SK-N-SH treated with all-trans-retinoic acid at 6 μM for 48 hours (cell line): ENCODE data around the gene VWC2L.

Experiments
- ATAC-seq: fragments of 200-7000 bp; cut with Tn5 transposase; 3 replicates; pipeline ENCODE4 v1.9.1; 2020; ENCODE audit warnings: mild to moderate bottlenecking, moderate library complexity
- ARNTL ChIP-seq: fragments of 450-650 bp; formaldehyde crosslinking; IDR thresholded peaks from 2 replicates; pipeline ENCODE4 v1.5.0; 2020; ENCODE audit warnings: low read depth, mild to moderate bottlenecking, moderate library complexity, borderline replicate concordance
- BACH2 ChIP-seq: fragments of 250-450 bp; sonication (Bioruptor Pico); IDR thresholded peaks from 2 replicates; pipeline ENCODE4 v1.9.0; 2021; ENCODE audit warnings: mild to moderate bottlenecking, borderline replicate concordance
- CREB5 ChIP-seq: fragments of 250-450 bp; sonication (Bioruptor Pico); IDR thresholded peaks from 2 replicates; pipeline ENCODE4 v1.5.1; 2020; ENCODE audit warnings: low read depth, mild to moderate bottlenecking, moderate library complexity
- GLIS3 ChIP-seq: fragments of 250-450 bp; sonication (Bioruptor Pico); IDR thresholded peaks from 2 replicates; pipeline ENCODE4 v1.5.0; 2020; ENCODE audit warnings: mild to moderate bottlenecking, moderate library complexity
- ISL1 ChIP-seq: fragments of 250-450 bp; sonication (Bioruptor Pico); IDR thresholded peaks from 2 replicates; pipeline ENCODE4 v2.1.2; 2022; ENCODE audit warnings: mild to moderate bottlenecking, moderate library complexity
- OSR1 ChIP-seq: fragments of 250-450 bp; sonication (Bioruptor Pico); IDR thresholded peaks from 2 replicates; pipeline ENCODE4 v1.8.0; 2022; ENCODE audit warnings: moderate library complexity, mild to moderate bottlenecking, inconsistent platforms
- PATZ1 ChIP-seq: fragments of 250-450 bp; sonication (Bioruptor Pico); IDR thresholded peaks from 2 replicates; pipeline ENCODE4 v1.8.0; 2020; ENCODE audit warnings: mild to moderate bottlenecking, moderate library complexity, borderline replicate concordance
- PPARA ChIP-seq: fragments of 250-450 bp; sonication (Bioruptor Pico); IDR thresholded peaks from 2 replicates; pipeline ENCODE4 v1.5.0; 2020; ENCODE audit warnings: mild to moderate bottlenecking, borderline replicate concordance
- RARB ChIP-seq: fragments of 250-450 bp; sonication (Bioruptor Pico); IDR thresholded peaks from 2 replicates; pipeline ENCODE4 v1.8.0; 2021; ENCODE audit warnings: mild to moderate bottlenecking, moderate library complexity
- SNAI2 ChIP-seq: fragments of 250-450 bp; sonication (Bioruptor Pico); IDR thresholded peaks from 2 replicates; pipeline ENCODE4 v1.5.0; 2020; ENCODE audit warnings: mild to moderate bottlenecking, moderate library complexity
- TCF4 ChIP-seq: fragments of 250-450 bp; sonication (Bioruptor Pico); IDR thresholded peaks from 2 replicates; pipeline ENCODE4 v1.8.0; 2021; ENCODE audit warnings: mild to moderate bottlenecking, moderate library complexity, borderline replicate concordance
- TOX ChIP-seq: fragments of 250-450 bp; sonication (Bioruptor Pico); IDR thresholded peaks from 2 replicates; pipeline ENCODE4 v1.8.0; 2021; ENCODE audit warnings: mild to moderate bottlenecking, moderate library complexity, borderline replicate concordance
- ZC3H10 ChIP-seq: fragments of 250-450 bp; sonication (Bioruptor Pico); IDR thresholded peaks from 2 replicates; pipeline ENCODE4 v1.5.1; 2021; ENCODE audit warnings: mild to moderate bottlenecking, moderate library complexity
- ZFP3 ChIP-seq: fragments of 250-450 bp; sonication (Bioruptor Pico); IDR thresholded peaks from 2 replicates; pipeline ENCODE4 v1.5.0; 2020; ENCODE audit warnings: mild to moderate bottlenecking, moderate library complexity
- ZFP30 ChIP-seq: fragments of 450-650 bp; formaldehyde crosslinking; IDR thresholded peaks from 2 replicates; pipeline ENCODE4 v1.5.0; 2022; ENCODE audit warnings: mild to moderate bottlenecking, moderate library complexity
- ZNF565 ChIP-seq: fragments of 450-650 bp; formaldehyde crosslinking; conservative IDR thresholded peaks from 2 replicates; pipeline ENCODE4 v1.5.0; 2020; ENCODE audit warnings: low read depth, mild to moderate bottlenecking, moderate library complexity
- ZNF70 ChIP-seq: fragments of 450-650 bp; formaldehyde crosslinking; IDR thresholded peaks from 2 replicates; pipeline ENCODE4 v1.5.0; 2020; ENCODE audit warnings: mild to moderate bottlenecking, moderate library complexity
- ZNF8 ChIP-seq: fragments of 450-650 bp; formaldehyde crosslinking; IDR thresholded peaks from 2 replicates; pipeline ENCODE4 v1.5.0; 2020; ENCODE audit warnings: mild to moderate bottlenecking, moderate library complexity
- TF ChIP-seq, protein P1 (sequence below): fragments of 250-450 bp; sonication (Bioruptor Pico); IDR thresholded peaks from 2 replicates; pipeline ENCODE4 v1.5.0; 2020; ENCODE audit warnings: mild to moderate bottlenecking, moderate library complexity

Gene VWC2L

DNA sequence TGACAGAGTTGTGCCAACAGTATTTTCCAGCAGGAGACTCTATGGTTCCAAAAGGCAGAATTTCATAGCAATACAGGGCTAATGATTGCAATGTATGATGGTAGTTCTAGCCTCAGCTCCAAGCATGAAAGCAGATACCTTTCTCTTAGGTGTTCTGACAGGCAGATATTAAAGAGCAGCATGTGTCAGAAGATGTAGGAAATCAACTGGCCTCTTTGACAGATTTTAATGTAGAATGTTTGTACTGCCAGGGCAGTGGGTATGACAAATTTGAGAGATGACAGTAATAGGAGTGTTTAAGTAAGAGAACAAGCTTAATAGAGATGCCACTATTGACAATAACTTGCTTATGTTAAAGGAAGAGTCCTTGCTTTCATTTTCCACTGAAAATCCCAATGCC, 21.5 kb upstream of the VWC2L start:
- TF ChIP-seq GLIS3 (CRISPR knock-in tag): no peak
- TF ChIP-seq ARNTL (CRISPR knock-in tag): no peak
- no peak for TF ChIP-seq TCF4 (CRISPR knock-in tag)
- TF ChIP-seq CREB5 (CRISPR knock-in tag): no peak
- no peak for TF ChIP-seq PPARA (CRISPR knock-in tag)
- no peak for TF ChIP-seq SNAI2 (CRISPR knock-in tag)
- TF ChIP-seq ZNF8 (CRISPR knock-in tag): no peak
- TF ChIP-seq TOX (CRISPR knock-in tag): no peak
- no peak for TF ChIP-seq ISL1
- TF ChIP-seq RARB (CRISPR knock-in tag): no peak
- TF ChIP-seq BACH2 (CRISPR knock-in tag): no peak
- no peak for ATAC-seq

DNA sequence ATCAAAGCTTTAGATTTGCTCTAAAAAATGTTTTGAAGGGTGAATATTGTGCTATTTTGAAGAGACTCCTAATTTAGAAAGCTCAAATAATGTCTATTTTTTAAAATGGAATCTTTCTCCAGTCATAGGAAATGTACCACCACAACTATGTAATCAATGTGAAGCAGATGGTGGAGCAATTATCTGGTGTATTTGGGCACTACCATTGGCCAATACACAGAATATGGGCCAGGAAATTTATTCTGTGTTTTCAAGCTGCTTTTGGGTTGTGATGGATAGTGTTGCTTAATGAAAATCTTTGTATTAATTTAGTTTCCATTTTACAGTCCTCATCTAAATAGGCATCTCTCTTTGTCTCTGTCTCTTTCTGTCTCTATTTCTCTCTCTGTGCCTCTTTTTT, 17.1 kb upstream of the VWC2L start:
- no peak for ATAC-seq
- TF ChIP-seq PATZ1 (CRISPR knock-in tag): no peak
- TF ChIP-seq, protein P1, sequence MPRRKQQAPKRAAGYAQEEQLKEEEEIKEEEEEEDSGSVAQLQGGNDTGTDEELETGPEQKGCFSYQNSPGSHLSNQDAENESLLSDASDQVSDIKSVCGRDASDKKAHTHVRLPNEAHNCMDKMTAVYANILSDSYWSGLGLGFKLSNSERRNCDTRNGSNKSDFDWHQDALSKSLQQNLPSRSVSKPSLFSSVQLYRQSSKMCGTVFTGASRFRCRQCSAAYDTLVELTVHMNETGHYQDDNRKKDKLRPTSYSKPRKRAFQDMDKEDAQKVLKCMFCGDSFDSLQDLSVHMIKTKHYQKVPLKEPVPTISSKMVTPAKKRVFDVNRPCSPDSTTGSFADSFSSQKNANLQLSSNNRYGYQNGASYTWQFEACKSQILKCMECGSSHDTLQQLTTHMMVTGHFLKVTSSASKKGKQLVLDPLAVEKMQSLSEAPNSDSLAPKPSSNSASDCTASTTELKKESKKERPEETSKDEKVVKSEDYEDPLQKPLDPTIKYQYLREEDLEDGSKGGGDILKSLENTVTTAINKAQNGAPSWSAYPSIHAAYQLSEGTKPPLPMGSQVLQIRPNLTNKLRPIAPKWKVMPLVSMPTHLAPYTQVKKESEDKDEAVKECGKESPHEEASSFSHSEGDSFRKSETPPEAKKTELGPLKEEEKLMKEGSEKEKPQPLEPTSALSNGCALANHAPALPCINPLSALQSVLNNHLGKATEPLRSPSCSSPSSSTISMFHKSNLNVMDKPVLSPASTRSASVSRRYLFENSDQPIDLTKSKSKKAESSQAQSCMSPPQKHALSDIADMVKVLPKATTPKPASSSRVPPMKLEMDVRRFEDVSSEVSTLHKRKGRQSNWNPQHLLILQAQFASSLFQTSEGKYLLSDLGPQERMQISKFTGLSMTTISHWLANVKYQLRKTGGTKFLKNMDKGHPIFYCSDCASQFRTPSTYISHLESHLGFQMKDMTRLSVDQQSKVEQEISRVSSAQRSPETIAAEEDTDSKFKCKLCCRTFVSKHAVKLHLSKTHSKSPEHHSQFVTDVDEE: no peak

GRCh38 chr2:214395040-214395439, 15.8 kb upstream of the VWC2L start:
- ATAC-seq: no peak
- no peak for TF ChIP-seq SNAI2 (CRISPR knock-in tag)
- no peak for TF ChIP-seq TOX (CRISPR knock-in tag)
- TF ChIP-seq CREB5 (CRISPR knock-in tag): no peak
- TF ChIP-seq RARB (CRISPR knock-in tag): no peak
- no peak for TF ChIP-seq ZFP30 (CRISPR knock-in tag)
- TF ChIP-seq ZFP3: no peak
- no peak for TF ChIP-seq GLIS3 (CRISPR knock-in tag)
- TF ChIP-seq OSR1: no peak
- TF ChIP-seq BACH2 (CRISPR knock-in tag): no peak
- TF ChIP-seq ZNF70 (CRISPR knock-in tag): no peak
- TF ChIP-seq ZC3H10 (CRISPR knock-in tag): no peak
- TF ChIP-seq ZNF565 (CRISPR knock-in tag): no peak
- no peak for TF ChIP-seq PATZ1 (CRISPR knock-in tag)
- TF ChIP-seq, protein P1: no peak
